Activated CD8-positive, alpha-beta memory T cell treated with anti-CD3 and anti-CD28 coated beads, Interleukin-2, amount 50 U/mL, for 4 hours (primary cell): ENCODE measurements around the gene TAS2R40.
"Not testable (repeated sequence)": the region's sequence is repeated elsewhere in the genome, so short reads cannot be mapped to it uniquely, and the experiment has no call there.

Experiments
- DNase-seq: peaks from one replicate; pipeline ENCODE4 v3.0.0-alpha.2; 2020

Gene TAS2R40

GRCh38 chr7:143252006-143252405 is 30.2 kb downstream of the TAS2R40 start:
- no peak for DNase-seq

GRCh38 chr7:143255564-143255963 is 33.7 kb downstream of the TAS2R40 start:
- no peak for DNase-seq

- no peak for DNase-seq
Measured at GRCh38 chr7:143256325-143256724, 34.5 kb downstream of the TAS2R40 start.

DNA sequence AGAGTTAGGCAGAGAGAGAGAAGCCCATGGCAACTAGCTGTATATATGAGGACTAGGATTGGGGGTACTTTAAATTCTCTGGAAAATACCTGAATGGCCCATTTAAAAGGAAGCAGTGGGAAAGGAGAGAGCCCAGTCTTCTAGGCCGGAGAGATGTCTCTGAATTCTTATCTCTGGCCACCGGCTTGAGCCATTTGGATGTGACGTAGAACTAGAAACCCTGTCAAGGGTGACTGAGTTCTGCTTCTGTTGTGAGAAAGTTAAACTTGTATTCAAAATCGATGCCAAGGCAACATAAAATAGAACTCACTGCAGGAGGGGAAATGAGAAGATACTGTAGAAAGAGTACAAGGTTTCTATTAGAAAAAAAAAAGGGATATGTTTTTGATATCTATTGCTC is 35.1 kb downstream of the TAS2R40 start:
- DNase-seq = no peak

- DNase-seq = no peak
Measured at GRCh38 chr7:143257501-143257900, 35.7 kb downstream of the TAS2R40 start.

DNA sequence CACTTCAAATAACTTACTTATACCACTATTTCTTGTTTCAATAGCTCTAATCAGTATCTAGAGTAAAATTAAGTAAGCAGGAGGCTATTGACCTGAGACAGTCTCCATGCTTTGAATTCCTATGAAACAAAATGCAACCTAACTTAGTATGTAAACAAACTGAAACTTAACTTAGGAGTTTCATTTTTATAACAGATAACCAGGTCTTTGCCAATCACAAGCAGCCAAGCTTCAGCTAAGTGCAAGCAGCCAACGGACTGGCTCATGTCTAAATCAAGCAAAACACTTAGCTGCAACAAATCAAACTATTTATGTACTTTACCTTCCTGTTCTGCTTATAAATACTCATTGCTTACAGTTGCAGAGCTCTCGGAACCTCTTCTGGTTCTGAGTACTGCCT is 37.0 kb downstream of the TAS2R40 start:
- no peak for DNase-seq

DNA sequence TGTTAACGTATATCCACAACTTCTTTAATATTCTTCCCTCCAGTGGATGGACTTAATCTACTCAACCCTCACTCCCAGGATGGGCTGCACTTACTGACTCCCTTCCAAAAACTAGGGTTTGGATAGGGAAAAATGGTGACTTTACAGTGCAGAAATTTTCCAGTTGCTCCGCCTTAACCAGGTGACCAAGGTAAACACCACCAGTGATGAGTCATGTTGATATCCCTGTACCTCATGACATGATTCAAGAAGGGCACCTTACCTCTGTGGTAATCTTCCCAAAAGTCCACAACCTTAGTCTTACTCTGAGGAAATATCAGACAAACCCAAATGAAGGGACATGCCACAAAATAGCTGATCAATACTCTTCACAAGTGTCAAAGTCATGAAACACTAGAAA is 37.9 kb downstream of the TAS2R40 start:
- DNase-seq = no peak

DNA sequence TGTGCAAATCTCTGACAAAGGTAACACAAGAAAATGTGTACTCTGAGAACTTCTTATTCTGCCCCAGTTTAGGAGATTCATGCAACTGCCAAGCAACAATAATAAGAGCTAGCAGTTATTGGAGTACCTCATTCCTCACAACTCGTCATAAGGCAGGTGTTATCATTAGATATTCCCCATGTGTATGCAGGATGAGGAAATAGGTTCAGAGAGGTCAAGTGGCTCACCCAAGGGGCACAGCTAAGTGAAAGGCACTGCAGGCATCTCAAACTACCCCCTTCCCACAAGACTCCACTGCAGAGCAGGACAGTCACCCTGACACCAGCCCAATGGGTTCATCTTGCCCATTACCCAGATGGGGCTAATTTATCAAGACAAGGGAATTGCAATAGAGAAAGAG is 40.1 kb downstream of the TAS2R40 start:
- DNase-seq = no peak

DNA sequence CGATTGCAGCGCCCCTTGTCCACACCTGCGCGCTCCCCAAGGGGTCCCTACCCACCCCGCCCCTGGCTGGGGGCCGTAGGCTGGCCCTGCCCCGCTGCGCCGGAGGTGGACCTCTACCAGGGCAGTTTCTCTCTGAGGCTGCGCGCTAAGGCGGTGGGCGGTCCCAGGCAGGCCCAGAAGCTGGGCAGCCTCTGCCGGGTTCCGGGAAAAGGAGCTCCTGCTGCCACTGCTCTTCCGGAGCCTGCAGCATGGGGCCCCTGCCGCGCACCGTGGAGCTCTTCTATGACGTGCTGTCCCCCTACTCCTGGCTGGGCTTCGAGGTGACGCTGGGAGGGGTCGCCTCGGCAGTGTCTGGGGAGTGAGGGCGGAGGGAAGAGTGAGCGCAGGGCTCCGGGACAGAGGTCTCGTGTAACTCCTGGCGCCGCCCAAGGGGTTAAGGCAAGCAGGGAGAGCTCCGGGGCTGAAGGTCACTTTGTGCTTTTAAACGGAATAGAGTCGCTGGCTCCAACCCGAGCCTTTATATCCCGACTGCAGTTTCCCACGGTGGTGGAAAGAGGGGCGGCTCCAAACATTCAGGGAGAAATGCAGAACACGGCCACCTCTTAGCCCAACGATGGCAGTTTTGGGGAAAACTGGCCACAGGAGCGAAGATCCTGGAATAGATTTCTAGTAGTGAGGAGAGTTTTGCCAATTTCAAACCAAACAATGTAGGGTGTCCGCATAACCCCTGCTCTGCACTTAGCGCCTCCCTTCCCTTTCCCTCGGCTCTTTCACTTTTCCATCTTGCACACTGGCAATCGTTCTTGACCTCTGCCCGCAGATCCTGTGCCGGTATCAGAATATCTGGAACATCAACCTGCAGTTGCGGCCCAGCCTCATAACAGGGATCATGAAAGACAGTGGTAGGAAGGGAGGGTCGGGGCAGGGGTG is 41.7 kb downstream of the TAS2R40 start, which contains the start of gene GSTK1:
GSTK1 (plus strand) TSS at position 176 of the 930 bp plus-strand sequence; CDS start at position 249, 73 bp downstream.
- DNase-seq = peak; percentile 77

GRCh38 chr7:143264196-143264568 is 42.3 kb downstream of the TAS2R40 start:
- not testable (repeated sequence) for DNase-seq

- DNase-seq = no peak
Measured at GRCh38 chr7:143265017-143265693, 43.3 kb downstream of the TAS2R40 start.

- DNase-seq = no peak
Measured at GRCh38 chr7:143269251-143269650, 47.4 kb downstream of the TAS2R40 start.

- DNase-seq = no peak
Measured at GRCh38 chr7:143271240-143271639, 49.4 kb downstream of the TAS2R40 start.
